ENCODE results near the gene ADAM20. TPM values are rescaled to one million over a fixed set of nuclear protein-coding genes. Genes with fewer than 3 reads are reported as not detected.
"Not testable (repeated sequence)": the region's sequence is repeated elsewhere in the genome, so short reads cannot be mapped to it uniquely, and the experiment has no call there.

ADAM20 gene
- polyA plus RNA-seq, 3 donors, result 0.02 to 0.06 TPM; not detected in 1

- not testable (repeated sequence) for H3K27ac ChIP-seq (ENCODE audit: low read depth, low read length)
- WGBS, 3 donors, result 90 to 95% (median 92%) methylated on average over 10 to 13 of the region's 13 CpGs
Observed at GRCh38 chr14:70475459-70475858, 59.3 kb downstream of the ADAM20 start.

GRCh38 chr14:70473825-70474224 lies 61.0 kb downstream of the ADAM20 start:
- H3K27ac ChIP-seq (ENCODE audit: low read depth, low read length), result no peak overlapping the region
- WGBS, 3 donors, result 74 to 89% (median 86%) methylated on average over 2 of the region's 2 CpGs

Other genes with a start within 250 kb of the ADAM20 start
- 10 to 100 TPM; 21.9 to 71.3 (median 33.0) TPM for gene COX16, start 175.3 kb downstream of the ADAM20 start, polyA plus RNA-seq
- 10 to 100 TPM in 1 of 3 donors, 1 to 10 TPM in 2; 5.6 to 22.7 (median 9.6) TPM for gene SYNJ2BP, start 117.9 kb downstream of the ADAM20 start, polyA plus RNA-seq
- under 1 TPM in 2 of 3 donors, not detected in 1; 0.03 to 0.12 TPM for gene ADAM21, start 82.8 kb downstream of the ADAM20 start, polyA plus RNA-seq
- gene MED6, start 65.7 kb upstream of the ADAM20 start, polyA plus RNA-seq, result 10 to 100 TPM in 2 of 3 donors, 1 to 10 TPM in 1; 7.1 to 14.9 (median 13.2) TPM
- 1 to 10 TPM in 1 of 3 donors, under 1 TPM in 2; 0.56 to 1.2 (median 0.79) TPM for gene TTC9, start 106.9 kb upstream of the ADAM20 start, polyA plus RNA-seq